Immature natural killer cell (primary cell): ENCODE data around the gene LRPPRC. TPM values are rescaled to one million over a fixed set of nuclear protein-coding genes. Genes with fewer than 3 reads are reported as not detected.

Experiments used
- DNase-seq, 3 donors: peaks; one replicate each; pipeline ENCODE4 v3.0.0; 2022; ENCODE audit warnings: mixed read lengths in 1 of 3
- H3K27ac Mint-ChIP-seq, 6 donors: one replicate each; pipeline ENCODE4 v1.8.0; 2020; ENCODE audit warnings: mixed read lengths in 6 of 6, mild to moderate bottlenecking in 5 of 6, inconsistent platforms in 4 of 6, moderate library complexity in 3 of 6
- H3K27me3 Mint-ChIP-seq, 3 donors: one replicate each; pipeline ENCODE4 v1.8.0; 2020 to 2021; ENCODE audit warnings: low read depth in 3 of 3, mild to moderate bottlenecking in 3 of 3, mixed read lengths in 3 of 3, moderate library complexity in 3 of 3, inconsistent platforms in 1 of 3
- H3K36me3 Mint-ChIP-seq, 3 donors: one replicate each; pipeline ENCODE4 v1.8.0; 2020; ENCODE audit warnings: mixed read lengths in 3 of 3, inconsistent platforms in 2 of 3, mild to moderate bottlenecking in 2 of 3
- H3K4me1 Mint-ChIP-seq, 2 donors: one replicate each; pipeline ENCODE4 v1.8.0; 2020; ENCODE audit warnings: inconsistent platforms in 2 of 2, mild to moderate bottlenecking in 2 of 2, mixed read lengths in 2 of 2, moderate library complexity in 1 of 2
- H3K4me3 Mint-ChIP-seq, 5 donors: one replicate each; pipeline ENCODE4 v1.8.0; 2020; ENCODE audit warnings: mild to moderate bottlenecking in 5 of 5, mixed read lengths in 5 of 5, inconsistent platforms in 3 of 5, moderate library complexity in 3 of 5
- H3K9me3 Mint-ChIP-seq, 6 donors: one replicate each; pipeline ENCODE4 v1.8.0; 2020; ENCODE audit warnings: mild to moderate bottlenecking in 6 of 6, mixed read lengths in 6 of 6, inconsistent platforms in 4 of 6, moderate library complexity in 3 of 6
- polyA plus RNA-seq, 3 donors: library from polyadenylated mRNA; unstranded; fragments of 300-500 nt; fragmentation: Illumina TruSeq; gene quantifications; one replicate each; pipeline ENCODE4 v1.2.3, GENCODE V29; 2021

Gene LRPPRC
- polyA plus RNA-seq, 3 donors from 2014 or later = 20.4 to 33.3 (median 28.8) TPM

DNA sequence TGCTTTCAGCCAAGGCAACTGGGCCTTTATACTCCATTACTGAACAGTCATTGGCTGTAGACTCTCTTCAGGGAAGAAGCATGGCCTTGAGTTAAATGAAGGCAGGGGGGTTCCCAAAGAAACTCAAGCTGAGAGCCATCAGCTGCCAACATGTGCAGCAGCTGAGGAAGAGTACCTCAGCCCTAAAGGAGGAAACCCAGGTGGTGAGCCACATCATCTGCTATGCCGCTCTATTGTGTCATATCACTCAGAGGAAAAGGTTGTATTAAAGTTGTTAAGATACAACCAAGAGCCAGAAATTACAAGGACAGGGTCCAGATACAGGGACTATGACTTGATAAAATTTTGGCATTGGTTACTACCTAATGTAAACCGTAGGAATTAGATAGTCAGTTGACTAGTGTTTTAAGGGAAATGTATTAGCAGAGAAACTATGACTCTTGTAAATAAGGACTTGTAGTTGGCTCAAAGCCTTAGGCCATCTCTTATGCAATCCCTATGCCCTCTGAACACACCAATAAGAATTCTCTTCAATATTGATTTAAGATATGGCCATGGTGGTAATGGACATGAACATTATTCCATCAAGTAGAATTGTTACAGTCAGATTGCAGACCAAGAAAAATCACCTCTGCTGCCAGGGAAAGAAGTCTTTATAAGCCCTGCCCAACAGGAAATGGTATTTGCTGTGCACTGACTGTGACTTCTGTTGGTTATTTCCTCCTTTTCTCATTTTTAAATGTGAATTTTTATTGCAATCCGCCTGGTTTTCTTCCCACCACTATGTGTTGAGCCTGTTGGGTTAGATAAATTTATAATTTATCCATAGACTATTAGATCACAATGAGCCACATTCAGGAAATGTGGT, 9.2 kb upstream of the LRPPRC start:
- no peak for DNase-seq
- H3K9me3 Mint-ChIP-seq = no peaks in the 10 kb centered on the region
- H3K27me3 Mint-ChIP-seq = peaks cover under 1 to 5% (median 1%) of the 10 kb centered on the region in 3 donors
- peaks cover 14 to 16% of the 10 kb centered on the region in 2 donors for H3K4me1 Mint-ChIP-seq
- H3K4me3 Mint-ChIP-seq = peak overlapping the region in 3 of 5 donors; percentile 15 to 44 (median 42)
- H3K36me3 Mint-ChIP-seq = no peaks in the 10 kb centered on the region
- peak overlapping the region in 5 of 6 donors; percentile 17 to 82 (median 79) for H3K27ac Mint-ChIP-seq

DNA sequence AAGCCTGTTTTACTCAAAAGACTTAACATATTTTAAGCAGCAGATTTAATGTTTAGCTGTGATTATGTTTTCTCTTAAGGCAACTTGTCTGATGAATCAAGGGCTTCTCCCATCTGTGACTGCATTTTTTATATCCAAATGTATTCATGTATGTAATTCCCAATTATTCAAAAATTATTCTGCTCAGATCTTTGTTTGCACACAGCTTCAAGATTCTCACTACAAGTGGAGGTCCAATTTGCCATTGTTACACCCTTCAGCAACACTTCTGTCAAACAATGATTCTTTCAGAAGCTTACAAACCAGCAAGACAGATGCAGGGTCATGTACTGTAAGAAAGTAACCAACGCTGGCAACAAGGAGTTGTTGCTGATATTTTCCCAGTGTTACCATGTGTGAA, 5.9 kb upstream of the LRPPRC start:
- Mint-ChIP-seq H3K4me1 (peaks cover 18 to 20% of the 10 kb centered on the region in 2 donors), H3K4me3 (no peak overlapping the region), H3K9me3 (no peaks in the 10 kb centered on the region)

GRCh38 chr2:43998263-43998662, 2.5 kb upstream of the LRPPRC start:
- no peaks in the 10 kb centered on the region for H3K9me3 Mint-ChIP-seq
- peaks cover 0 to 3% (median 0%) of the 10 kb centered on the region in 3 donors for H3K36me3 Mint-ChIP-seq
- peak overlapping the region in 2 of 5 donors; percentile 49 to 52 for H3K4me3 Mint-ChIP-seq
- H3K27me3 Mint-ChIP-seq = peaks cover 3 to 8% (median 6%) of the 10 kb centered on the region in 3 donors
- peaks cover 32 to 37% of the 10 kb centered on the region in 2 donors for H3K4me1 Mint-ChIP-seq
- peak overlapping the region in 2 of 6 donors; percentile 6 to 52 for H3K27ac Mint-ChIP-seq
- DNase-seq = no peak

More for the DNA sequence above, 5.9 kb upstream of the LRPPRC start:
- Mint-ChIP-seq H3K36me3 (no peaks in the 10 kb centered on the region), H3K27ac (no peak overlapping the region), H3K27me3 (peaks cover 0 to 6% (median 1%) of the 10 kb centered on the region in 3 donors)
- DNase-seq = no peak

DNA sequence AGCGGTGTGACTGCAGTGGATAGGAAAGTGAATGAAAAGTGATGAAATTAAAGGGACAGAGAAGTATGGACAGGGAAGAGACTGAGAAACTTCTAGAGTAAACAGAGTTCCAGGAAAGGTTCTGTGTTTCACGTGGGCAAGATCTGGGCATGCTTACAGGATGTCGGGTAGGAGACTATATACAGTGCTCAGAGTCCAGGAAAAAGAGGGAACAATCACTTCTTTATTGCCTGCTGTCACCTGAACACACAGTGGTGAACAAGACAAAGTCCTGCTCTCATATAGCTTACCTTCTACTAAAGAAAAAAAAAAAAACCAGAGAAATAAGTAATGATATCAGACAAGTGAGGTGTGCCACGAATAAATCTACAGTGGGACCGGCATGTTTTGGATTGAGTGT, 2.4 kb downstream of the LRPPRC start:
- peaks cover 4 to 10% (median 8%) of the 10 kb centered on the region in 3 donors for H3K36me3 Mint-ChIP-seq
- peaks cover 54 to 74% of the 10 kb centered on the region in 2 donors for H3K4me1 Mint-ChIP-seq
- H3K9me3 Mint-ChIP-seq = no peaks in the 10 kb centered on the region
- peaks cover 2 to 6% (median 4%) of the 10 kb centered on the region in 3 donors for H3K27me3 Mint-ChIP-seq
- DNase-seq = no peak
- peak overlapping the region; percentile 40 to 99 (median 94) for H3K4me3 Mint-ChIP-seq
- H3K27ac Mint-ChIP-seq = peak overlapping the region in 1 of 6 donors; percentile 76

GRCh38 chr2:43989545-43989944, 6.2 kb downstream of the LRPPRC start:
- no peak overlapping the region for H3K27ac Mint-ChIP-seq
- peaks cover 7 to 13% (median 10%) of the 10 kb centered on the region in 3 donors for H3K36me3 Mint-ChIP-seq
- no peak overlapping the region for H3K4me3 Mint-ChIP-seq
- H3K9me3 Mint-ChIP-seq = no peaks in the 10 kb centered on the region
- H3K27me3 Mint-ChIP-seq = peaks cover 0 to 2% (median 0%) of the 10 kb centered on the region in 3 donors
- DNase-seq = no peak
- peaks cover 40 to 67% of the 10 kb centered on the region in 2 donors for H3K4me1 Mint-ChIP-seq

- H3K4me3 Mint-ChIP-seq = no peak overlapping the region
- peaks cover 6 to 9% (median 7%) of the 10 kb centered on the region in 3 donors for H3K36me3 Mint-ChIP-seq
- no peaks in the 10 kb centered on the region for H3K9me3 Mint-ChIP-seq
- DNase-seq = no peak
- H3K4me1 Mint-ChIP-seq = peaks cover 13 to 54% of the 10 kb centered on the region in 2 donors
- H3K27me3 Mint-ChIP-seq = peaks cover 0 to 2% (median 0%) of the 10 kb centered on the region in 3 donors
- H3K27ac Mint-ChIP-seq = no peak overlapping the region
Measured at GRCh38 chr2:43986600-43986999, 9.2 kb downstream of the LRPPRC start.

GRCh38 chr2:43985359-43985758, 10.4 kb downstream of the LRPPRC start:
- H3K36me3 Mint-ChIP-seq = peaks cover 7 to 15% (median 12%) of the 10 kb centered on the region in 3 donors
- no peak for DNase-seq
- H3K4me1 Mint-ChIP-seq = peaks cover 10 to 52% of the 10 kb centered on the region in 2 donors
- peaks cover 0 to 2% (median 0%) of the 10 kb centered on the region in 3 donors for H3K27me3 Mint-ChIP-seq
- H3K4me3 Mint-ChIP-seq = no peak overlapping the region
- H3K9me3 Mint-ChIP-seq = no peaks in the 10 kb centered on the region
- H3K27ac Mint-ChIP-seq = peak overlapping the region in 2 of 6 donors; percentile 12 to 68

- Mint-ChIP-seq H3K4me1 (peaks cover 8 to 47% of the 10 kb centered on the region in 2 donors), H3K27ac (no peak overlapping the region), H3K9me3 (no peaks in the 10 kb centered on the region)
Measured at GRCh38 chr2:43984533-43984932, 11.3 kb downstream of the LRPPRC start.

DNA sequence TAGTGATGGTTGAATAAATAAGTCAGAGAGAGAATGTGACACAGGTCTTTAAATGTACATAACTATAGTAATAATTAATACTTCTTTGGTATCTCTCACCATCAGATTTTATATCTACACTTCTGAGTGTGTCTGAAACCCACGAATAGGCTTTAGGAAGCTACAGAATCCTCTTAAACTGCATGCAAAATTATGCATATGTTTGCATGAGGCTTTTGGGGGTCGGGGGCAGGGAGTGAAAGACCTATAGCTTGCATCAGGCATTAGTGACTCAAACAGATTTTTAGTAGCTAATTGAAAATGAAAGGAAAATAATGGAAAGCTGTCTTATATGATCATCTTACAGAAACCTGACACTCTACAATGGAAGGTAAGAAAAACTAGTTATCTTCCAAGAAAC, 14.9 kb downstream of the LRPPRC start:
- Mint-ChIP-seq H3K9me3 (no peaks in the 10 kb centered on the region), H3K36me3 (peaks cover 13 to 30% (median 24%) of the 10 kb centered on the region in 3 donors), H3K27me3 (no peaks in the 10 kb centered on the region), H3K4me1 (peaks cover 4 to 36% of the 10 kb centered on the region in 2 donors), H3K4me3 (no peak overlapping the region), H3K27ac (peak overlapping the region in 1 of 6 donors; percentile 13)
- no peak for DNase-seq

More at GRCh38 chr2:43984533-43984932, 11.3 kb downstream of the LRPPRC start:
- DNase-seq = no peak
- Mint-ChIP-seq H3K36me3 (peaks cover 11 to 22% (median 16%) of the 10 kb centered on the region in 3 donors), H3K4me3 (no peak overlapping the region), H3K27me3 (peaks cover 0 to 2% (median 0%) of the 10 kb centered on the region in 3 donors)

GRCh38 chr2:43977677-43978375, 18.0 kb downstream of the LRPPRC start:
- no peak overlapping the region for H3K27ac Mint-ChIP-seq
- no peaks in the 10 kb centered on the region for H3K27me3 Mint-ChIP-seq
- peaks cover 14 to 46% (median 32%) of the 10 kb centered on the region in 3 donors for H3K36me3 Mint-ChIP-seq
- no peak overlapping the region for H3K4me3 Mint-ChIP-seq
- DNase-seq = no peak
- H3K9me3 Mint-ChIP-seq = no peaks in the 10 kb centered on the region
- peaks cover 2 to 10% of the 10 kb centered on the region in 2 donors for H3K4me1 Mint-ChIP-seq

DNA sequence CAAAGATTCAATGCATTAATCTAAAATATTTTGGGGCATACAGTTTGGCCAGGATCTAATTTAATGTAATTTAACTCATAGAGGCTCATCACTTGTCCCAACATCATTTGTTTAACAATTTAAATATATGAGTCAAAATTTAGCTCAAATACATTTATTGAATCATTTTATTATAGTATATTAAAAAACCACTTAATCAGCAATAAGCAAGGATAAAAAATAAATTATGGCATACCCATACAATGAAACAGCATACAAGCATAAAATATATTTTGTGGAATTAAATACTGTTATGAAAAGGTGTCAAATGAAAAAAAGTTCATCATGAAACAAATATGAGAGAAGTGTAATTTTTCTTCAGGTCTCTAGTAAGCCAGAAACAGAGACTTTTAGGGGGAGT, 34.9 kb downstream of the LRPPRC start:
- Mint-ChIP-seq H3K9me3 (no peaks in the 10 kb centered on the region), H3K27ac (no peak overlapping the region), H3K4me1 (no peaks in the 10 kb centered on the region), H3K36me3 (peaks cover 20 to 44% (median 41%) of the 10 kb centered on the region in 3 donors), H3K4me3 (no peak overlapping the region), H3K27me3 (no peaks in the 10 kb centered on the region)
- no peak for DNase-seq

GRCh38 chr2:43958397-43959275, 37.2 kb downstream of the LRPPRC start:
- no peaks in the 10 kb centered on the region for H3K9me3 Mint-ChIP-seq
- H3K36me3 Mint-ChIP-seq = peaks cover 21 to 44% (median 40%) of the 10 kb centered on the region in 3 donors
- no peak for DNase-seq
- H3K27me3 Mint-ChIP-seq = no peaks in the 10 kb centered on the region
- no peak overlapping the region for H3K4me3 Mint-ChIP-seq
- H3K27ac Mint-ChIP-seq = no peak overlapping the region
- H3K4me1 Mint-ChIP-seq = peaks cover 3 to 9% of the 10 kb centered on the region in 2 donors
